A172 (cell line): Measurements from ENCODE around the gene PLD1. TPM values are rescaled to one million over a fixed set of nuclear protein-coding genes. Genes with fewer than 3 reads are reported as not detected.

Experiments
- DNase-seq: peaks from one replicate; pipeline ENCODE4 v3.0.0-alpha.2; 2015; ENCODE audit warnings: low spot score
- total RNA-seq: library from RNA; depleted of rRNA; stranded (reverse); fragments of >200 nt; shearing (Covaris generic); gene quantifications from 2 replicates; pipeline ENCODE4 v1.2.3, GENCODE V29; 2014; rRNA removed

The PLD1 gene
- total RNA-seq, 1 experiment from 2014 or later = 15.9 TPM

DNA sequence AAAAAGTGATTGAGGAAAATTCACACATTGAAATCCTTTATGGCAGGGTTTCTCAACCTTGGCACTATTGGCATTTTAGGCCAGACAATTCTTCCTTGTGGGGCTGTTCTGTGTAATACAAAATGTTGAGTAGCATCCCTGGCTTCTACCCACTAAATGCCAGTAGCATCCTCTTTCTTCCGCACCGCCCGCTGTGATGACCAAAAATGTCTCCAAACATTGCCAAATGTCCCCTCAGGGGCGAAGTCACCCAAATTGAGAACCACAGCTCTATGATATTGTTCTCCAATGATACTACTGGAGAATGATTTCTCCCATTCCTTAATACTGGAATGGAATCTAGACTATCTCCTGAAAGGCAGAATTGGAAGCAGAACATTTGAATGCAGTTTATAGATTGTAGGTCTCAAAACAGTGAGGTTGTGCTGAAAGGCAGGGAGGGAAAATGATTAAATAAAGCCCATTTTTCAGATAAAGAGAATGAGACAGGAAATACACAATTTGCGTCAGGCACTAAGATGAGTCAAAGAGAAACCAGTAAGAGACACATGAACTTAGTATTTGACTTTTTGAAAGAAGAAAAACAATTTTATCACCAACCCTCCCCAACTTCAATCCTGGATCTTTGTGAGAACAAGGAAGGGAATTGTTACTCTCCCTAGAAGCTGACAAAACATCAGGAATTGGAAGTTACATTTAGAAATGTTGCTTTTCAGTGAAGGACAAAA is 248.5 kb downstream of the PLD1 start:
- DNase-seq = no peak

DNA sequence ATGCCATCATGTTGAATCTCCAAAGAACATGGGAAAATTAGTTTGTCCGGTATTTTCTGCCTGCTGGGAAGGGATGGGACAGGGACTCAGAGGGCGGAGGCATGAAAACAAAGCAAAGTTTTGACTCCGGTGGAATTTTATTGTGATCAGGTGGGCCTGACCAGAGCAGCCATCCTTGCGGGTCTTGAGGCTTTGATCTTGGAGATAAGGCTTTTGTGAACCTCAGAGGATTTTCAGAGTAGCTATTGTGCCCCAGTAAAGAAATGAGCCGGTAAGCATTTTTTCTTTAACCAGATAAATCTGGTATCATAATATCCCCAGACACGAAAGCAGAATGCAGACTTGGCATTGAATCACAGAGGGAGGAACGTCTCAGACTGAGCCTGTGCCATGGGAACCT is 250.7 kb downstream of the PLD1 start:
- no peak for DNase-seq

DNA sequence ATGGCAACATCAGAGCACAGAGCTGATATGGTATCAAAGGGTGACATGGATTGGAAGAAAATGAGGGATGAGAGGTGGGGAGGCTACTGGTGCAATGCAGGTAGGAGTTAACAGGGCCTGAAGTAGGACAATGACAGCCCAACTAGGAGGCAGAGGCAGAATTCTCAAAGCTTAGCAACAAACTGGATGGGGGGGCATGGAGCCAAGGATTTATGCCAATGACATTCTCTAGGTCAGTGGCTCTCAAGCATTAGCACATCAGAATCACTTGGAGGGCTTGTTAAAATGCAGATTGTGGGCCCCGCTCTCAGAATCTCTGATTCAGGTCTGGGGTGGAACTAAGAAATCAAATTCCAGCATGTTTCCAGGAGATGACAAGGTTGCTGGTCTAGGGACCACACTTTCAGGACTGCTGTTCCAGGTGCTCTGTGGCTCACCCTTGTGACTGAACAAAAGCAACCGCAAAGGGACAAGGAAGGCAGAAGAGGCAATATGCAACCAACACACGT is 252.0 kb downstream of the PLD1 start:
- no peak for DNase-seq

DNA sequence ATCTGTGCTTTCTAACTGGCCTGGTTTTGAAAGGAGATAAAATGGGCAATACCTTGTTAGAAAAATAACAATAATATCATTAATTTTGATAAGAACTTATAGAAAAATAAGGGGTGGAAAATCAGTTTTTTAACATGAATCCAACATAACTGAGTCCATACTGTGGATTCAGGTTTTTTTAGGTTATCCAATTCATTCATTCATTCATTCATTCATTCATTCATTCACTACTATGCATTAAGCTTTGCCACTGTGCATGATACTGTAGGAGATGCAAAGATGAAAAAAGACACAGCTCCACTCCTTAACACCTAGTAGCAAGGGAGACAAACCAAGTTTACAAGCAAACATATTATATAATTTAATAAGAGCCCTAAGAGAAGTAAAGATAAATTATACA is 253.1 kb downstream of the PLD1 start:
- DNase-seq = no peak

DNA sequence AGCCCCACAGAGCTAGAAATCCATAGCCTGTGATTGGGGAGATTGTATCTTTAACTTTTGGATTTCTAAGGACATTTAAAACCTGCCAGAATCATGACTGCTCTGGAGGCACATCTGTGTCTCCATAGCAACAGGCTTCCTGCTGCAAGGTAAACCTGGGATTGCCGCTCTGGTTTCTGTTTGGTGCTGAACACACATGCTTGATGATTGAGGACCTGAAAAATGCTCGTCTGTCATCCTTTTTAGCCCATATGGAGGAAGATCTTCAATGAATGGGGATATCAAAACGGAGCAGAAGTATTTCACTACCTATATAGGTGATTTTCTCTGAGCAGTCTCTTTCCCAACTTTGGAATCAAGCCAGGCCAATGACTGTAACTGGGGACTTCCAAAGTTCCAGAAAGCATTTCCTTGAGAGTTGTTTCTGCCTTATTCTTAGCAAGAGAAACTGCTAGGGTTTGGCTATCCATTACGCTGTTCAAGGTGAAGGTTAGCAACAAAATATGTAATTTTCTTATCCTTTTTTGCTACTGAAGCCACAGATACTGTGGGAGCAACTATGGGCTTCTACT is 253.6 kb downstream of the PLD1 start:
- peak; percentile 22 for DNase-seq

DNA sequence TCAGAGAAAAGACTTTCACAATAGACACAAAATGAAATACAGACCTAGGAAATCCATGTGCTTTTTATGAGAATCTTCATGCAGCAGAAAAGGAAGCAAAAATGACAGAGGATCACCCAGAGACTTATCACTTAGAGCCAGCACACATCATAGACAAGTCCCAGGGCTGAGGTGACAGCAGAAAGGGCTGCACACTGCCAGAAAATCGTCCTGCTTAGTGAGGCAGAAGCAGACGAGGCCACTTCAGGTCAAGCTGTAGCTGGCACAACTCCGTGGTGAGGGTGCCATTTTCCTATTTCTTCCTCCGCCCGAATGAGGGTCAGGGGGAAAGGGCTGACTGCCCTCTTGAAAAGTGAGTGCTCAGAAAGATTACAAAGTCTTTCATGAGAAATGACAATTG is 254.1 kb downstream of the PLD1 start:
- DNase-seq = no peak

DNA sequence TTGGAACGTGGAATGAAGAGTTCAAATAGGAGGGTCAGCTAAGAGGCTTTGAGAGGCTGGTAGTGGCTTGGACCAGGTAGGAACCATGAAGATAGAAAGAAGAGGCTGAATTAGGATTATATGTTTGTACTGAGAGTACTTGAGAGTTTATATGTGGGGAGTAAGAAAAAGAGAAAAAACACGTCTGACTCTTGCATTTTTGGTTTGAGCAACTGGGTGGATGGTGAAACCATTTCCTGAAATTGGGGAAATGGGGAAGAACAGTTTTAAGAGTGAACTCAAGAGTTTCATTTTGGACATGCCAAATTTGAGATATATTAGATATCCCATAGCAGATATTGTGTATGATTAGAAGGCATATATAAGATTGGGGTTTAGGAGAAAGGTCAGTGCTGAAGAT is 257.2 kb downstream of the PLD1 start:
- no peak for DNase-seq

DNA sequence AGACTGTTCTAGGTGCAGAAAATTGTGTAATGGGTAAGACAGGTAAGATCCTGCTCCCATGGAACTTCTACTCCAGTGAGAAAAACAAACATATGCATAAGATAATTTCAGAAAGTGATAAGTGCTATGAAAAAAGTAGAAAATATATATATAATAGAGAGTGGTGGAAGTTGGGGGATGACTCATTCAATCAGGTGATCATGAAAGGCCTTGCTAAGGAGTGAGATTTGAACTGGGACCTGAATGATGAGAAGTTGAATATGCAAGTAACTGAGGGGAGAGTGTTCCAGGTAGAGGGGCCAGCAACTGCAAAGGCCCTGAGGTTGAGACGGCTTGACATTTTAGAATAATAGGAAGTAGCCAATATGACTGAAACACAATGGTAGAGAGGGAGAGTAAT is 257.8 kb downstream of the PLD1 start:
- no peak for DNase-seq

DNA sequence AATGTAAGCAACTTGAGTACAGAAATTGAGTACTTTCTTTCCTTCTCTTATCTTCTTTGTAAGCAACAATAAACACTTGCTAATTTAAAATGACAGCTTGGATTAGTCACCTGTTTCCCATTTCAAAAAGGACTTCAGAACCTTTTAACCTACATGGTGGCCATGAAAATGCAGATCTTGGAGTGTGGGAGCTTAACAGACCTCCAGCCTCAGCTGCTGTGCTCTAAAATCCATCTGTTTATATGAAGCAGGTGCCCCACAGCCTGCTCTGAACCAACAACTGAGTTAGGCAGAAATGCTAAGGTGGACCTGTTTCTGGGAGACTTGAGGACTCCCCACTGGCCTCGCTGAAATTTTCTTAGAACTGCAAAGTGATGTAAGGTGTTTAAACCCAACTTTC is 259.0 kb downstream of the PLD1 start:
- DNase-seq = no peak

Other genes with a start within 250 kb of the PLD1 start
- not detected in 2 replicates for gene TMEM212, start 32.9 kb upstream of the PLD1 start, total RNA-seq
- gene FNDC3B, start 229.1 kb upstream of the PLD1 start, total RNA-seq = 67.2 and 74.4 TPM in 2 replicates